Measurements from ENCODE around the gene EFEMP1.

The EFEMP1 gene

DNA sequence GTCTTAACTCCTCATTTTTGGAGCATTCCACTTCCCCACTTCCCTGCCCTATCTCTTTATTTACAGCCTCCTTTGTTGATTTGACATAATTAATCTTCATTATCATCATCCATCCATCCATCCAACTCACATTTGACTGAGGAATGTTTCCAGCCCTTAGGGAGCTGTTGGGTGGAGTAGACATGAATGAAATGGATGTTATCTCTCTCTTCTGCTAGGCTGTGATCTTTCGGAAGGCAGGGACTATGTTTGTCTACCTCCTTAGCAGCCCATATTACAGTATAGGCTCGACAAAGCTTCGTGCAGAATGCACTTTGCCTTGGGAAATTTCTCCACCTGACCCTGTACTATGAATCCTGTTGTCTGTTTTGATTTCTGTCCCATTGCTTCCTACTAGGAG is 7.7 kb upstream of the EFEMP1 start:
- DNase-seq = no peak

DNA sequence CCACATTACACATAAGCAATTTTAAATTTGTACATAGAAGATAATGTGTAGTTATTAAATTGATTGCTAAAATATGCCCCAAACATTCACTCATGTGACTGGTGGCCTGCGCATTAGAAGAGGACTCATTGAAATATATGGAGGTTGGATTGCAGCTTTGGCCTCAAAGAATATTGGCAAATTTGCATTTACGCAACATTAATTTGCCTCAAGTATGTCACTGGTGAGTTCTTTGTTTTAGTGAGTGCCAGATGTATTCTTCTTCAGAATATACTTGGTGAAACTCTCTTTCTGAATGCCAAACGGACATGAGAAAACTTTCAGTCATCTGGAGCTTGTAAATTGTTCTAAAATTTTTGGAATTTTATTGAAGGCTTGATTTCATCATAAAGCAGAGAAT is 5.9 kb upstream of the EFEMP1 start:
- no peak for DNase-seq

DNA sequence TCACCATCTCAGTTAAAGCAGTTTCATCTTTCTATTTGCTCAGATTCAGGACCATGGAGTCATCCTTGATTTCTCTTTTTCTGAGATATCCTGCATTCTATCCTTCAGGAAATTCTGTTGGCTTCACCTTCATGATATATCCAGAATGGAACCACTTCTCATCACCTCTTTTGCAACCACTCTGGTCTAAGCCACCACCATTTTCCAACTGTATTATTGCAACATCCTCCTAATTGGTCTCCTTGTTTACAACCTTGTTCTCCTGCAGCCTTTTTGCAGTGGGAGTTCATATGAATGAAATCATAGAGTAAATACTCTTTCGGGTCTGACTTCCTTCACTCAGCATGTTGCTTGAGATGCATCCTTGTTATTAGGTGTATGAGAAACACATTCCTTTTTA is 3.4 kb upstream of the EFEMP1 start:
- no peak for DNase-seq

DNA sequence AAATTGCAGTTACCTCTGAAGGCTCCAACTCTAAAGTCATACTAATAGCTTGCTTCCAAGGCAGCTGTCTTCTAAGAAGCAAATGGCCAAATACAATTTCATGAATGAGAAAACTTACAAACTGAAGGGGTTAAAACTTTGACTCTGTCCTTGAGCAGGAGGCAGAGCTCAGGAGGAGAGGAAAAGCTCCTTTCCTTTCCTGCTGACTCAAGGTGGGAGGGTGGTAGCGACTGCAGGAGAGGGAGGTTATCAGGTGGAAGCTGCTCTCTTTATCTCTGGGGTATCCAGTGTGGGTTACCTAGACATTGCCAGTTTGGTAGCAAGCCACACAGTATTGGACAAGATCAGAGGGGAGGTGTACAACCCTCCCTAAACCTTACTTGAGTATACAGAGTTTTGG is 2.7 kb upstream of the EFEMP1 start:
- no peak for DNase-seq

DNA sequence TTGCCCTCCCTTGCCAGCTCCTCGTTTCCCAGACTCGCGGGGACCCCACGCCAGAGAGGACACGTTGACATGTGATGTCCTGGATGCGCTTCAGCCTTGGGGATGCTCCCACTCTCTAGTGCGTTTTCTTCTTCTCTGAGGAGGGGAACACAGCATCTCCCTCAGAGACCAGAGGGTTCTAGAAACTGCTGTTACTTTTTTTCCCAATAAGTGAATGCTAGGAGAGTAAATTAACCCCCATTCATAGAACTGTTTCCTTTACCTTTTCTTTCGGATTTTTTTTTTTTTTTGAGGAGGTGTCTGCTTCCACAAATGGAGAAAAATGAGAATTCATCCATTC is 370 bp upstream of the EFEMP1 start:
- no peak for DNase-seq

DNA sequence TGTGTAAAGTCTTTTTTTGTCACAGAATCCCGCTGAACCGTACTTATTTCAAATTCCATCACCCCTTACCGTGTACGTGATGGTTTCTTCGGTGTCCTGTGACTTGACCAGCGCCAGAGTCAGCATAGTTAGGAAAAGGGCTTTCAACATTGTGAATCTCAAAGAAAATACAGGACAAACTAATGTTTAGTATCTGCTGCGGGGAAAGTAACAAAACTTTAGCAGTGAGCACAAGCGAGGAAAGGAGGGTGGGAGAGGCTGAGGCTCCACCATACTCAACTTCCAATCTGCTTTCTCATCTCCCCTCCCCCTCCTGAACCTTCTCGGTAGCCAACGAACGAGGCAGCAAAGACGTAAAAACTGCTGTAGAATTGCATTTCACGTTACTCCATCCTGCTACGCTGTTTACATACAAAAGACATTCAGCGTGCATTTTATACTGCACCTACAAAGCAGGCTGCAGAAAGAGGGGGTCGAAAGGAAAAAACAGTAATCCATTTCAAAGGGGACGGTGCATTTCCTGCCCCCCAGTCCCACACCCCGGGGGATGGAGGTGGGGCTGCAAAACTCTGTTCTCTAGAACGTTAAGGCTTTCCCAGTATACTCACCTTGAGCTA is 1.2 kb downstream of the EFEMP1 start:
- no peak for DNase-seq

DNA sequence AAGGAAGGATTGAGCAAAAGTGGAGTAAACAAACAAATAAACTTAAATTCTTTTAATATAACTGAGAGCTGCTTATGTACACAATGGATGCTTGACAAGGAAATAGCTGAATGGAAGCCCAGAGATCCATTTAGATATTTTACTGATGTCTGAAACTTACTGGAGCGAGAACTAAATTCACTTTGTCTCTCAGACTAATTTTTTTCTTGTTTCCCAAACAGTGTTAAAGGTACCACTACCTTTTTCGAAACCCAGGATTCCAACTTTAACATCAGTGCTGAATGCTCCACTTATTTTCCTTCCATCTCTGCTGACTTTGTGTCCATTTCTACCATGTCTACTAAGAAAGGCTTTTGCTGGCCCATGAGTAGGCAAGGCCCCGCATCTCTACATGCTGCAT is 4.0 kb downstream of the EFEMP1 start:
- no peak for DNase-seq

DNA sequence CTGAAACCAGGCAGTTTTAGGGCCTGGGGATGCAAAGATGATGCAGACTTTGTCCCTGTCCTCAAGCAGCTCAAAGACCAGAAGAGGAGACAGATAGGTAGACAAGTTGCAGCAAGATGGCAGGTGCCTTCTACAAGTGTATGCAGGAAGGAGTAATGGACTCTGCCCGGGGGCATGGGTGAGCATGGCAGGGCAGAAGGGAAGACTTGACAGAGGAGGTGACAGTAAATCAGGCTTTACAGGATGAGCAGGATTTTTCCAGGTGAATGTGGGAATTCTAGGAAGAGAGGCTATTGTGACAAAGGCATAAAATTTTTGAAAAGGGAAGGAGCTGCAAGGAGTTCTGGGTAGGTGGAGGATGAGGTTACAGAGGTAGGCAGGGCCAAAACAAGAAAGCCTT is 4.7 kb downstream of the EFEMP1 start:
- DNase-seq = no peak

DNA sequence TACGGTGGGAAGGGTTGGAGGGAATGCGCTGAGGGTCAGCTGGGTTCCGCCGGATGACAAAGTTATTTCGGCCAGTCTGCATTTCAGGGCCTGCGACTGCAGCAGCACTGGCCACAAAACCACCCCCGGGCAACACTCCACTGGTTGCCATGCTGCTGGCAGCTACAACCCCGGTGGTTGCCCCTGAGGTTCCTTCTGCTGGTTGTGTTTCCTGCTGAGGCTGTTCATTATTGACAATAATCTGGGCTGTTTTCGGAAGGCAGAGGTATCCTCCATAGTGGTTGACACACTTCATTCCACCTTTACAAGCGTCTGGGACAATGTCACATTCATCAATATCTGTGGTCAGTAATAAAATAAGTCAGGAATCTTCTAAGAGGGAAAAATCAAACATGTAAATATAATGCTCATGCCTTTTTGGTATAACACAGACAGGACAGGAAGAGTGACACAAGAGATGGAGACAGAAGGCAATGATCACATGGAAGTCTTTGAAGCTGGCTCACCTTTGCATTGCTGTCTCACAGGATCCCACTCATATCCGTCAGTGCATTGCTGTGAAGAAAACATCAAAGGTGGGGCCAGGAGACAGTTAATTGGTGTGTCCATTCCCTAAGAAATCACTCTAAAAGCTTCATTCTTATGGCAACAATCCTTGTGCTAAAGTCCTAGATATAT is 5.7 kb downstream of the EFEMP1 start:
- no peak for DNase-seq

DNA sequence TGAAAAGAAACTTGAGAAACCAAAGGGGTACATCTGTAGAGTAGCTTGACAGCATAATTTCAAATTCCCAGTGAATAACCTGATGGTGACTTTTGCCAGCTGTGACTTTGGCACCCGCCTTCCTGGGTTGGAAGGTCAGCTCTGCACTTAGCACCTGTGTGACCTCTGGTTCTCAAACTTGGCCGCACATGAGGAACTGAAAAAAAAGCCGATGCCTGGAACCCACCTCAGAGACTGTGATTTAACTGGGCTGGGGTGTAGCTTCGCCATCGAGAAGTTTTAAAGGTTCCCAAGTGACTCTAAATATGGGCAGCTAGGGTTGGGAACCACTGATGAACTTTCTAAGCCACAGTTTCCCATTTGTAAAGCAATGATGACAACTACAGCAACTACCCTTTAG is 6.5 kb downstream of the EFEMP1 start:
- no peak for DNase-seq

DNA sequence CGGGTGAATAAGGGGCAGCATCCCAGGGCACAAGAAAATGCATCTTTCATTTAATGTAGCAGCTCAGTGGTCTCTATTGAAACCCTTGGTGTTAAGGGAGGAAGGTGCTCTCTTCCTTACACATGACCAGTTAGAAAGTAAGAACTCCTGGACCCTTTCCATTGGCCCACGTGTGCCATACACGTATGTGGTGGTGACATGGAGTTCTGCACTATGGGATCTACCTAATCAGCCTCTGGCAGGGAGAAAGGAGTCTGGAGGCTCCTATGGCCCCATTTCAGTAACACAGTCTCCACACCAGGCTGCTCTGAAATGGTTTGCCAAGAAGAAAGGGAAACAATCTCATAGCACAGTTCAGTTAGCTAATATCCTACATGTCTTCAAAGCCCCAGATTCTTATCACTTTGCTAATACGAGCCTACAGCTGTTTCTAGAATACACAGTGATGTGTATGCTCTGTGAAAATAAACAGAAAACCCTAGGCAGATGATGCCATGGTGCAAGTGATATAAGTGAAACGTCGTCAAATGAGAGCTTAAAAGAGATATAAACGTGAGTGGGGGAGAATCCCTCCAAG is 7.0 kb downstream of the EFEMP1 start:
- no peak for DNase-seq

DNA sequence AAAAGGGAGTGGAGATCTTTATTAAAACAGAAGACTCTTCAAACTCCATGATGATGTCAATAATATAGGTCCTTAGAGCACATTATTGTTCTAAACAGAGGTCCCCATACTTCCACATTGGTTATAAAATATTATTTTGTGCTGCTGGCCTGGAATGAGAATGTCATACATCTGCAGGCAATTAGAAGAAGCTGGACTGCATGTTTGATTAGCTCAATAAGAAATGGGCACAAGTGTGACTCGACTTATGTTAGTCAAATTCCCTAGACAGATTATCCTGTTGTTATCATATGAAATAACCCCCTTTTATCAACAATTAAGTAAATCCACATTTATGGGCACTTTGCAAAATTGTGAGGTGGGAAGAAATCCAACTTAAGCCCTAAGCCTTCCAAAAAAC is 8.8 kb downstream of the EFEMP1 start:
- DNase-seq = no peak

DNA sequence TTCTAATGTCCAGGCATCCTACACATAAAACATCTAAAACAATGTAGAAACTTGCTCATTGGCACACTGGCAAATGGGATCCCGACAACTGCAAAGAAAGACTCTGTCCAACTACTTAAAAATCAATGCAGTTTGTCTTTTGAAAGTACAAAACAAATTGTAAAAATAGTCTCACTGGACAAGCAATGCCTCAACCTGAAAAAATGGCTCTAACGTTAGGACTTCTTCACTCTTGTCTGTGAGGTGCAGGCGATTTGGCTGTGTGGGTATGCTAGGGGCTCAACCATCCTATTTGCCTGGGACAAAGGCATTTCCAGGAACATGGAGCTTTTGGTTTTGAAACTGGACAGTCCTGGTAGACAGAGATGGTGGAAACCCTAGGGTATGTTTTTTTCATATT is 10.7 kb downstream of the EFEMP1 start:
- no peak for DNase-seq

DNA sequence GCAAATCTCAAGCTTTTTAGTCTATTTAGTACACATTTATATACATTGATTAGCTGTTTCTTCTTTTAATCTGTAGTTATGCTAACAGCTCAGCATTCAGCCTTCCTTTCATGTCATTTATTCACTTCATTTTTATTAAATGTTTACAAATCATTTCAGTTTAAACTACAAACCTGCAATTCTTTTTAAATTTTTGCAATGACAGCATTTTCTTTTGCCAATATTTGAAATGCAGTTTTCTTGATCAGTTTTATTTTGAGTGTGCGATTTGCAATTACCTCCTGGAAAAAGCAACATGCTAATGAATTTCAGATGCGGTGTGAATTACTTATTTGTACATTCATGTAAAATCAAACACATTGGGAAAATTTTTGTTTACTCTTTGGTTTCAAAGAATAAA is 13.5 kb downstream of the EFEMP1 start:
- no peak for DNase-seq

DNA sequence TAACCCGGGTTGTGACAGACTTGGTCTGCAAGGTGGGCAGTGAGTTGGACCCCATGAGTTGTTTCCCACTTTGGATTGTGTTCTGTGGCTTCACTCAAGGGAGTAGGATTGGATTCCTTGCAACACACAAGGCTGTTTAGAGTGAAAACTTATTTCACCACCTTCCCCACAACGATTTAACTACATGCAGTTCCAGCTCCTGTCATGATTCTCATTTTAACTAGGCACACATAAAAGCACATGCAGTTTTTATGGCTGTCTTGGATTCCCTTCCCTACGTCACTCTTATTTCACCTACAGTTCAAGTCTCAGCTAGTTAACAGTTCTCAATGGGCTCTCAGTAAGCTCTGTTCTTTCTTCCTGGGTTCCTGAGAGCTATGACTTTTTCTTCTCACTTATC is 15.9 kb downstream of the EFEMP1 start:
- DNase-seq = no peak

DNA sequence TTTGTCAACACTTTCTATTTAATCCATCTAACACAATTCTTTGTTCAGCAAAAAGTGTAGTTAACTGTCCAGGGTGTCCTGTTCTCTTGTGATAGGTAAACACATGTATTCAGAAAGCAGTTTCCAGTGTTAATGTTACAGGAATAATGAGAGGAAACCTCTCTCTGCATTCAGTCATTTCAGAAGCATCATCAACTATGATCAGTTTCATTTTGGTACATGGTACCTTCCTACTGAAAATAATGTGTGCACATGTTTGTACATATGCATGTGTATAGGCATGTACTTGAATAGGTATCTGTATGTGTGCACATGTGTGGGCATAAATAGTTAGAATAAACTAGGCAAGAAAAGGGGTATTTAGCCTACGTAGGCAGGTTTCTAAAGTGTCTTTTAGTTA is 16.6 kb downstream of the EFEMP1 start:
- DNase-seq = no peak

DNA sequence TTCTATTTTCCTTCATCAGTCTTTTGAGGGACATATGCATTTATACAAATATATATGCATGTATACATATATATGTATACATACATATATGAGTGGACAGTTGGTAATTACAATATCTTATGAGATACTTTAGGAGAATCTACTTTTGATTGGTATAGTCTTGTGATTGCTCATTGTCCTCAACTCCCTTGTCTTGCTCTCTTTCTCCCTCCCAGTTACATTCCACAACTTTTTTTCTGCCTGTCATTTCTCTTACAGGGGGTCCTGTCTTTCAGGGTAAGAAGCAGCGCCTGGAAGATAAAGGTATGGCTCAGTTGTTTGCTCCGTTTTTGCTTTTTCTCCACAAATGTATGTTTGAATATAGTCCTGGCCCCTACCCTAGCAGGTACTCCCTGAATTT is 19.9 kb downstream of the EFEMP1 start:
- no peak for DNase-seq

DNA sequence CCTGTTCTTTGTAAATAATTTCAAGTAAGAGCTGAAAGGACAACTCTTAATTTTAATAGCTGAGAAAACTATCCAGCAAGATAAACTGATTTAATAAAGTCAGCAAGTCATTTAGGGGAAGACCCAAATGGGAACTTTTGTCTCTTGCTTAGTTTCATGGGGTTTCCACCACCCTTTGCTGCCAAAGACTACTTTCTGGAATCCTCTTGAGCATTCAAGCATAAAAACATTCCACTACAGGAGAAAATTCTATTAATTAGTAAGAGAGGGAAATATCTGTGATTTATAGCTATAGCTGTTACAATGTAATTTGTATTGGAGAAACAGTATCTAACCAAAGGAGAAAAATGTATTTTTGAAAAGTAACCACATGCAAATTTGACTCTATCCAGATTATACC is 20.6 kb downstream of the EFEMP1 start:
- DNase-seq = no peak

DNA sequence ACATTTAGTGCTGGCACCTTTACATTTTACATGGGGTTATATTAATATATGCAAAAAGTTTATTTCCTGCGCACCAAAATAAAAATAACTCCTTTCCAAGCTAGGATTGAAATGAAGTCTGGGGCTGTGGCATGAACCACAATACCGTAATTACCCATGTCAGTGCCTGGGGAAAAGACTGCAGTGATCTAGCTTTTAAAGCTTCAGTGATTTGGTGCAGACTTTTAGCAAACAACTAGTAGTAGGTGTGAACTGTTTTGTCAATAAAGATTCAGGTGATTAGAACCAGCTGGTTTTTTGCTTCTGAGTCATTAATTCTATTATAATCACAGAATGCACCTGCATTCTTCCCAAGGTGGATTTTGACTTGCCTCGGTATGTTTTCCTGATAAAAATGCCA is 21.2 kb downstream of the EFEMP1 start:
- no peak for DNase-seq

DNA sequence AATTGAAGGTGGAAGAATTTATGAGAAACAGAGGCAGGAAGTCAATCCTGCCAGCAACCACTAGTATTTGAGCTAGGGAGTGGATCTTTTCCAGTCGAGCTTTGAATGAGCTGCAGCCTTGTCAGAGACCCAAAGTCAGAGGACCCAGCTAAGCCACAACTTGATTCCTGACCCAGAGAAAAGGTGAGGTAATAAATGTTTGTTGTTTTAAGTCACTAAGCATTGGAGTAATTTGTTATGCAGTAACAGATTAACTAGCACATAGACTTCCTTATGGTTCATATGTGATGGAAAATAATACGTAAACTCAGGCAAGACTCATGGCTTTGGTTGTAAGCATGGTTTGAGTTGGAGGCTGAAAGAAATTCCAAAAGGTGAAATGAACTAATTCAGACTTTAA is 21.6 kb downstream of the EFEMP1 start:
- DNase-seq = no peak

DNA sequence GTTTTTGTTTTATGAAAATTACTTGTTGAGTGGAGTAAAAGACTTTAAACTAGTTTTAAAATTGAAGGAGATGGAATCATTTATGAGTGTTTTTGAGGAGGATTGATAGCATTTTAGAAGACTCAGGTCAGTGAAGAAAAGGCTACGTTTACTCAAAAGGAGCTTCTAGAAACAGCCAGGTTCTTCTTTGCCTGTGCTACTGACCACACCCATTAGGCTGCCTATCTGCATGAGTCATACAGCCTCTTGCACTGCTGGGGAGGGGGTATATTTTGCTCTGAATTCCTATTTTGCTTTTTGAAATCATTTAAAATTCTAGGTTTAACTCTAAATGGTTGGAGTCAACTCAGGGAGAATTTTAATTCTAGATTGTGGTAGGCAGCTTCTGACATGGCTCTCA is 22.3 kb downstream of the EFEMP1 start:
- peak; percentile 38 for DNase-seq

DNA sequence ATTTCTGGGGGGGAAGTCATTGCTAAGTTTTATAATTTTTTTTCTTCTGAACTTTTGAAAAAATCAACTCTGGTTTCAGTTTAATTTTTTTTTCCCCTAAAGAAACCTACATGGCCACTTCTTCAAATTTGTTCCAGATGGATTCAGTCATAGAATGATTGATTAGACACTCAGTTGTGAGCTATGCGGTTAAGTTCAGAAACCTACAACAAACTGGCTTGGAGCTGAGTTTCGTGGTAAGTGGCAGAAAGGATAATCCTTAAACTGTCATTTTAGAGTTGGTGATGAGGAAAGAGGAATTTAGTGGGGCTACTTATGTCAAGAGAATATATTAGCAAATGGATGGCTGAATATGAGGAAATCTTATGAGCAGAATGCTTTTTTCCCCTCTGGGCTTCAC is 23.7 kb downstream of the EFEMP1 start:
- DNase-seq = no peak

DNA sequence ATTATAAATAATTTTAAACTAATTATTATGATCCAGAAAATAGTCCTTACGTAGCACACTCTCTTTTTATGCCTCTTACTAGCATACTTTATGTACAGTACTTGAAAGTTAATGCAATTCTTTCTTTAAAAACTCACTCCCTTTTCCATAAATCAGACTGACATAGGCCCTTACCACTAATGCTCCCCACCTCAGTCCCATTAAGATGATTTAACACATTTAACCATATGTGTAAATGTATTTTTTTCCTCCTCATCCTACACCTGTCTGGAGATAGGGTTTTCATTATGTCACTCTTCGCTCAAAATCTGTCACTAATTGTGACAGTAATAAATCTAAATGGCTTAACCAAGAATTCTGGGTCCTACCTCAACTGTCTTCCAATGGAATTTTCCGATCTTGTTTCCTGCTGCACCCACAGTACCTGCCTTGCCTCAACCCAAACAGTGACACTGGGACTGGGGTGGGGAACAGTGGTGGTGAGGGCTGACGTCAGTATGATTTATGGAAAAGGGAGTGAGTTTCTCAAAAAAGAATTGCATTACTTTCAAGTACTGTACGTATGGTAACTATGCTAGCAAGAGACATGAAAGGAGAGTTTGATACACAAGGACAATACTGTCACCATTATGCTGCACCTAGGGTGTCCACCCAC is 25.1 kb downstream of the EFEMP1 start:
- no peak for DNase-seq

DNA sequence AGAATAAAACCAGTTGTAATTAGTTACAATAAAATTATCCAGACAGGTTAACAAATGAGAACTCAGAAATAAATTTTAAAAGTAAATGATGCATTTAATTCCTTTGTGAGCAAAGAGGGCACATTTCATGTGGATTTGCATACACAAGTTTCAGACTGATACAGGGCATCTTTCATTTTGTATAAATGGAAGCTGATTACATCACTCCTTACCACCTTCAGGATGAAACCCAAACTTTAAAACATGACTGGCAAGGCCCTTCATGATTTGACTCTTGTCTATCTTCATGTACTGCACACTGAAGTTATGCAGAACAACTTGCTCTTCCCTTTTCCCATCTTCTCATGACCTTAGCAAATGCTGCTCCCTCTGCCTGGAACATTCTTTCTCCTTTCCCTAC is 26.9 kb downstream of the EFEMP1 start:
- DNase-seq = no peak

DNA sequence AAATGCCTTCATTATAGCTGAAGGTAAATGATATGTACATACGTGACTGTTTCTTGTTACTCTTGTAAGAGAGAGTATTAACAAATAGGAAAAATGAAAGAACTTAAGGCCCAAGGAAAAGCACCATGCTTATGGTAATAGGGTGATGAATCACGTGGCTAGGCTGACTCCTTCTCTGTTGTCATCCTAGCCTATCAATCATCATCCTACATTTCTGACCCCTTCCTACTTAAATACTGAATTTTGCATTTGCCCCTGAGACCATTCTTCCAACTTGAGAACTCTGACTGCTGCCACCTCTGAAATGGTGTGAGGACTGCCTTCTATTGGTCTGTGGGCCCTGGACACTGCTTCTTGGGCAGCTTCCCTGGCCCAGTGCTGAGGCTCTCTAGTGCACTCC is 28.9 kb downstream of the EFEMP1 start:
- DNase-seq = no peak

Measured in hematopoietic multipotent progenitor cell treated with erythropoietin and hydrocortisone succinate and interleukin-3 and kit ligand, for 4 days (in vitro differentiated cells).